ENCODE measurements around the gene TMEM14A. TPM values are rescaled to one million over a fixed set of nuclear protein-coding genes. Genes with fewer than 3 reads are reported as not detected.
"Not testable (repeated sequence)": the region's sequence is repeated elsewhere in the genome, so short reads cannot be mapped to it uniquely, and the experiment has no call there.

The TMEM14A gene
- polyA plus RNA-seq, 1 donor (not counting 4 experiments of a cell fraction or from before 2014, with no cell fraction given): 44.2 TPM

DNA sequence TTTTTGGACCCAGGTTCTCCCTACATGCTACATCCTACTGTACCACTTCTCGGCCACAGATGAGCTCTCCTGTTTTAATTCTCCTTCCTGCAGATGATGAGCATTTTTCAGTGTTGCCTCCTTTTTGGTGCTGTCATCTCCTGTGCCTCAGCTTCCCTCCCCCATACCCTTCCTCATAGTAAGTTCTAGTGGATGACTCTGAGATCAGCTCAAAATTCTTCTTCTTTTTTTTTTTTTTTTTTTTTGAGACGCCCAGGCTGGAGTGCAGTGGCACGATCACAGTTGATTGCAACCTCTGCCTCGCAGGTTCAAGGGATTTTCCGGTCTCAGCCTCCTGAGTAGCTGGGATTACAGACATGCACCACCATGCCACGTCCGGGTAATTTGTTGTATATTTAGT, 3.8 kb downstream of the TMEM14A start:
- Histone ChIP-seq H3K27me3 (ENCODE audit: control insufficient read depth, extremely low read depth, insufficient read depth, low read length) (no peaks in the 10 kb centered on the region), H3K9me3 (ENCODE audit: control insufficient read depth, low read depth, low read length) (no peaks in the 10 kb centered on the region), H4K20me1 (ENCODE audit: control insufficient read depth, extremely low read depth, insufficient read depth, low read length) (no peaks in the 10 kb centered on the region), H3K4me1 (ENCODE audit: control insufficient read depth, extremely low read depth, insufficient read depth, low read length) (peaks cover 25% of the 10 kb centered on the region), H3K4me3 (ENCODE audit: control insufficient read depth in 2 of 3, extremely low read depth in 1 of 3, insufficient read depth in 2 of 3, low read depth in 1 of 3, low read length in 3 of 3) (no peak overlapping the region), H3K9me1 (ENCODE audit: control insufficient read depth, extremely low read depth, insufficient read depth, low read length) (peaks cover 2% of the 10 kb centered on the region), H2AFZ (ENCODE audit: control insufficient read depth, low read length) (no peak overlapping the region), H3K4me2 (ENCODE audit: control insufficient read depth, extremely low read depth, insufficient read depth, low read depth, low read length) (no peak overlapping the region), H3K27ac (ENCODE audit: control insufficient read depth, insufficient read depth, low read length) (no peak overlapping the region), H3K79me2 (ENCODE audit: control insufficient read depth, insufficient read depth, low read length) (peaks cover 3% of the 10 kb centered on the region), H3K9ac (ENCODE audit: control insufficient read depth, extremely low read depth, insufficient read depth, low read length) (no peak overlapping the region), H3K36me3 (ENCODE audit: control insufficient read depth in 2 of 2, extremely low read depth in 1 of 2, insufficient read depth in 2 of 2, low read length in 2 of 2) (peaks cover 0 to 2% of the 10 kb centered on the region in 2 experiments)
- FAIRE-seq (no peak), DNase-seq (ENCODE audit: low read depth, low spot score) (no peak)
- TF ChIP-seq, protein P1, sequence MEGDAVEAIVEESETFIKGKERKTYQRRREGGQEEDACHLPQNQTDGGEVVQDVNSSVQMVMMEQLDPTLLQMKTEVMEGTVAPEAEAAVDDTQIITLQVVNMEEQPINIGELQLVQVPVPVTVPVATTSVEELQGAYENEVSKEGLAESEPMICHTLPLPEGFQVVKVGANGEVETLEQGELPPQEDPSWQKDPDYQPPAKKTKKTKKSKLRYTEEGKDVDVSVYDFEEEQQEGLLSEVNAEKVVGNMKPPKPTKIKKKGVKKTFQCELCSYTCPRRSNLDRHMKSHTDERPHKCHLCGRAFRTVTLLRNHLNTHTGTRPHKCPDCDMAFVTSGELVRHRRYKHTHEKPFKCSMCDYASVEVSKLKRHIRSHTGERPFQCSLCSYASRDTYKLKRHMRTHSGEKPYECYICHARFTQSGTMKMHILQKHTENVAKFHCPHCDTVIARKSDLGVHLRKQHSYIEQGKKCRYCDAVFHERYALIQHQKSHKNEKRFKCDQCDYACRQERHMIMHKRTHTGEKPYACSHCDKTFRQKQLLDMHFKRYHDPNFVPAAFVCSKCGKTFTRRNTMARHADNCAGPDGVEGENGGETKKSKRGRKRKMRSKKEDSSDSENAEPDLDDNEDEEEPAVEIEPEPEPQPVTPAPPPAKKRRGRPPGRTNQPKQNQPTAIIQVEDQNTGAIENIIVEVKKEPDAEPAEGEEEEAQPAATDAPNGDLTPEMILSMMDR (optimal IDR thresholded peaks at IDR 0.05 in 1 of 3, IDR thresholded peaks at IDR 0.05 in 1 of 3, conservative IDR thresholded peaks at IDR 0.05 in 1 of 3; ENCODE audit: extremely low read depth in 1 of 3, insufficient read depth in 2 of 3, low read length in 3 of 3): no peak
- TF ChIP-seq EZH2 (IDR thresholded peaks at IDR 0.05; ENCODE audit: low read length): no peak
- dilution Hi-C loops (cut with MboI; ENCODE audit: extremely low pct_ligation_motif_present, low sequenced_read_pairs): loop anchor here (25.0 kb wide), 1 partner anchor 262 kb away; the partner anchor contains the start of gene EFHC1

GRCh38 chr6:52675372-52675771, 4.5 kb downstream of the TMEM14A start:
- H2AFZ ChIP-seq (ENCODE audit: control insufficient read depth, low read length): no peak overlapping the region
- H3K9me3 ChIP-seq (ENCODE audit: control insufficient read depth, low read depth, low read length): no peaks in the 10 kb centered on the region
- no peak overlapping the region for H3K27ac ChIP-seq (ENCODE audit: control insufficient read depth, insufficient read depth, low read length)
- TF ChIP-seq EZH2 (IDR thresholded peaks at IDR 0.05; ENCODE audit: low read length): no peak
- H3K4me2 ChIP-seq (ENCODE audit: control insufficient read depth, extremely low read depth, insufficient read depth, low read depth, low read length): no peak overlapping the region
- H3K79me2 ChIP-seq (ENCODE audit: control insufficient read depth, insufficient read depth, low read length): peaks cover 3% of the 10 kb centered on the region
- H3K4me1 ChIP-seq (ENCODE audit: control insufficient read depth, extremely low read depth, insufficient read depth, low read length): peaks cover 25% of the 10 kb centered on the region
- FAIRE-seq (no peak), DNase-seq (ENCODE audit: low read depth, low spot score) (no peak)
- peaks cover 2% of the 10 kb centered on the region for H3K9me1 ChIP-seq (ENCODE audit: control insufficient read depth, extremely low read depth, insufficient read depth, low read length)
- no peak overlapping the region for H3K4me3 ChIP-seq (ENCODE audit: control insufficient read depth in 2 of 3, extremely low read depth in 1 of 3, insufficient read depth in 2 of 3, low read depth in 1 of 3, low read length in 3 of 3)
- H3K9ac ChIP-seq (ENCODE audit: control insufficient read depth, extremely low read depth, insufficient read depth, low read length): no peak overlapping the region
- no peaks in the 10 kb centered on the region for H4K20me1 ChIP-seq (ENCODE audit: control insufficient read depth, extremely low read depth, insufficient read depth, low read length)
- H3K27me3 ChIP-seq (ENCODE audit: control insufficient read depth, extremely low read depth, insufficient read depth, low read length): no peaks in the 10 kb centered on the region
- H3K36me3 ChIP-seq (ENCODE audit: control insufficient read depth in 2 of 2, extremely low read depth in 1 of 2, insufficient read depth in 2 of 2, low read length in 2 of 2): peaks cover 0 to 4% of the 10 kb centered on the region in 2 experiments
- dilution Hi-C loops (cut with MboI; ENCODE audit: extremely low pct_ligation_motif_present, low sequenced_read_pairs): no loop called here

- H3K4me3 ChIP-seq (ENCODE audit: control insufficient read depth in 2 of 3, extremely low read depth in 1 of 3, insufficient read depth in 2 of 3, low read depth in 1 of 3, low read length in 3 of 3); H4K20me1 ChIP-seq (ENCODE audit: control insufficient read depth, extremely low read depth, insufficient read depth, low read length); H3K27ac ChIP-seq (ENCODE audit: control insufficient read depth, insufficient read depth, low read length); H3K36me3 ChIP-seq (ENCODE audit: control insufficient read depth in 2 of 2, extremely low read depth in 1 of 2, insufficient read depth in 2 of 2, low read length in 2 of 2); H3K4me2 ChIP-seq (ENCODE audit: control insufficient read depth, extremely low read depth, insufficient read depth, low read depth, low read length); H2AFZ ChIP-seq (ENCODE audit: control insufficient read depth, low read length); dilution Hi-C loops (cut with MboI; ENCODE audit: extremely low pct_ligation_motif_present, low sequenced_read_pairs); H3K9ac ChIP-seq (ENCODE audit: control insufficient read depth, extremely low read depth, insufficient read depth, low read length); FAIRE-seq; H3K9me3 ChIP-seq (ENCODE audit: control insufficient read depth, low read depth, low read length); H3K79me2 ChIP-seq (ENCODE audit: control insufficient read depth, insufficient read depth, low read length); DNase-seq (ENCODE audit: low read depth, low spot score); H3K9me1 ChIP-seq (ENCODE audit: control insufficient read depth, extremely low read depth, insufficient read depth, low read length); H3K27me3 ChIP-seq (ENCODE audit: control insufficient read depth, extremely low read depth, insufficient read depth, low read length): not testable (repeated sequence)
- peaks cover 15% of the 10 kb centered on the region for H3K4me1 ChIP-seq (ENCODE audit: control insufficient read depth, extremely low read depth, insufficient read depth, low read length)
Measured at GRCh38 chr6:52676631-52677030, 5.7 kb downstream of the TMEM14A start.

All from keratinocyte (primary cell).